Small intestine (tissue), 16 donors: ENCODE results near the gene LRIT1. TPM values are rescaled to one million over a fixed set of nuclear protein-coding genes. Genes with fewer than 3 reads are reported as not detected.
"Not testable (repeated sequence)": the region's sequence is repeated elsewhere in the genome, so short reads cannot be mapped to it uniquely, and the experiment has no call there.

Experiments used
- DNase-seq, 2 donors: peaks; one replicate each; pipeline versions ENCODE4 v3.0.0 to v3.0.0-alpha.2; 2013
- FAIRE-seq: peaks from 2 replicates; lab custom pipeline; 2012; peaks lifted over from hg19 to GRCh38; lab: Jason Lieb, UNC
- H3K27ac ChIP-seq, 3 donors: one replicate each; pipeline ENCODE4 v1.5.1; 2013; ENCODE audit warnings: low read length in 2 of 3, mild to moderate bottlenecking in 2 of 3, control low read depth in 1 of 3, inconsistent platforms in 1 of 3, low read depth in 1 of 3, moderate library complexity in 1 of 3
- H3K27me3 ChIP-seq, 3 donors: one replicate each; pipeline ENCODE4 v1.6.1; 2013; ENCODE audit warnings: low read length in 3 of 3, inconsistent platforms in 1 of 3; ENCODE audit not compliant: control insufficient read depth in 3 of 3, insufficient read depth in 3 of 3
- H3K36me3 ChIP-seq, 3 donors: one replicate each; pipeline ENCODE4 v1.6.1; 2013; ENCODE audit warnings: low read length in 3 of 3, inconsistent platforms in 1 of 3, low read depth in 1 of 3, mild to moderate bottlenecking in 1 of 3, moderate library complexity in 1 of 3; ENCODE audit not compliant: control insufficient read depth in 3 of 3, insufficient read depth in 2 of 3
- H3K4me1 ChIP-seq, 3 donors: one replicate each; pipeline ENCODE4 v1.6.1; 2013; ENCODE audit warnings: low read length in 2 of 3, inconsistent platforms in 1 of 3, low read depth in 1 of 3, mild to moderate bottlenecking in 1 of 3, moderate library complexity in 1 of 3; ENCODE audit not compliant: control insufficient read depth in 3 of 3, insufficient read depth in 2 of 3
- H3K4me3 ChIP-seq, 3 donors: one replicate each; pipeline ENCODE4 v1.5.1; 2013; ENCODE audit warnings: low read length in 3 of 3, control low read depth in 1 of 3, inconsistent platforms in 1 of 3, low read depth in 1 of 3, mild to moderate bottlenecking in 1 of 3, moderate library complexity in 1 of 3
- H3K9me3 ChIP-seq, 2 donors: one replicate each; pipeline ENCODE4 v1.6.1; 2013; ENCODE audit warnings: low read depth in 1 of 2, low read length in 1 of 2; ENCODE audit not compliant: control insufficient read depth in 2 of 2, insufficient read depth in 1 of 2
- WGBS, 3 donors: extraction: QIAGEN DNeasy Blood & Tissue Kit; methylation state at CpG; one replicate each; pipeline ENCODE4 v1.1.7; 2013; 5-methylcytosine and 5-hydroxymethylcytosine counted together
- long read RNA-seq, 10 donors: transcript quantifications; one replicate each; lab custom pipeline, GENCODE V29; 2026
- polyA plus RNA-seq, 4 donors: library from polyadenylated mRNA; stranded (reverse) in 3 of 4; unstranded in 1 of 4; fragments of 200-250 nt in 3 of 4; fragments of 120-200 nt in 1 of 4; gene quantifications; one replicate each; pipeline versions ENCODE4 v1.2.1 to v1.2.3, GENCODE V29; 2013
- donor health status: healthy with polysubstance abuse.
- donor health status: control.
- donor health status: control.
- donor health status: Bipolar disorder and iron deficiency.
- donor health status: healthy.

LRIT1 gene, protein sequence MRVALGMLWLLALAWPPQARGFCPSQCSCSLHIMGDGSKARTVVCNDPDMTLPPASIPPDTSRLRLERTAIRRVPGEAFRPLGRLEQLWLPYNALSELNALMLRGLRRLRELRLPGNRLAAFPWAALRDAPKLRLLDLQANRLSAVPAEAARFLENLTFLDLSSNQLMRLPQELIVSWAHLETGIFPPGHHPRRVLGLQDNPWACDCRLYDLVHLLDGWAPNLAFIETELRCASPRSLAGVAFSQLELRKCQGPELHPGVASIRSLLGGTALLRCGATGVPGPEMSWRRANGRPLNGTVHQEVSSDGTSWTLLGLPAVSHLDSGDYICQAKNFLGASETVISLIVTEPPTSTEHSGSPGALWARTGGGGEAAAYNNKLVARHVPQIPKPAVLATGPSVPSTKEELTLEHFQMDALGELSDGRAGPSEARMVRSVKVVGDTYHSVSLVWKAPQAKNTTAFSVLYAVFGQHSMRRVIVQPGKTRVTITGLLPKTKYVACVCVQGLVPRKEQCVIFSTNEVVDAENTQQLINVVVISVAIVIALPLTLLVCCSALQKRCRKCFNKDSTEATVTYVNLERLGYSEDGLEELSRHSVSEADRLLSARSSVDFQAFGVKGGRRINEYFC
- polyA plus RNA-seq = not detected
- long read RNA-seq, donor 1 = 0 reads
- long read RNA-seq, donor 2 = 0 reads
- long read RNA-seq, donor 3 = 0 reads
- long read RNA-seq, donor 4 = 0 reads
- long read RNA-seq, donor 5 = 0 reads
- long read RNA-seq, donor 6 = 0 reads
- long read RNA-seq, donor 7 = 0 reads
- long read RNA-seq, donor 8 = 0 reads
- long read RNA-seq, donor 9 = 0 reads
- long read RNA-seq, donor 10 = 0 reads

DNA sequence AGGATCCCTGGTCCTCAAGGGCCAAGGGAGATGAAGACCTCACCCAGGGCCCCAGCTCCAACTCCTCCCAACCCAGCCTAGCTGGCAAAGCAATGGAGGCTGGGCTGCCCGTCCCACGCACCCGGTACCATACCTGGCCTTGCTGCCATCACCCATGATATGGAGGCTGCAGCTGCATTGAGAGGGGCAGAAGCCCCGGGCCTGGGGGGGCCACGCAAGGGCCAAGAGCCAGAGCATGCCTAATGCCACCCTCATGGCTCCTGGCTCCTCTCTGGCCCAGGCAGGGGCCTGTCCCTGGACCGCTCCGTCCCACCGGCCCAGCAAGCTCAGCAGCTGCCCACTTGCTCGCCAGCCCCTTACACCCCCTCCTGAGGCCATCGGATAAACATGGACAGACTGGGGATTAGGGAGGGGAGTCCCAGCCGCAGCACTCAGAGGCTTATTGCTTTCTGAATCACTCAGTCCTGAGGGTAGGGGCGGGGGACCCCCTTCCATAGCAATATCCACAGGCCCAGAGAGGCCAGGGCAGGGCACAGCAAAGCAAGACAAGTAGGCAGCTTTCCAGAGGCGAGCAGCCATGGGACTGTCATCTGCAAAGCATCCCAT is at the start of gene LRIT1:
TSS of gene LRIT1 (minus strand) at position 362 of the 606 bp plus-strand sequence. CDS start at position 255, 107 bp downstream.
- Histone ChIP-seq H3K4me3 (no peak within 1 kb of the TSS), H3K4me1 (no peaks in the 10 kb centered on the region), H3K27me3 (peaks cover 0 to 9% (median 8%) of the 10 kb centered on the region in 3 donors), H3K27ac (no peak within 1 kb of the TSS), H3K36me3 (no peaks in the 10 kb centered on the region), H3K9me3 (no peaks in the 10 kb centered on the region)
- no peak for FAIRE-seq
- DNase-seq = no peak
- 82 to 92% (median 87%) methylated on average over 12 to 13 of the region's 13 CpGs for WGBS, 3 donors

DNA sequence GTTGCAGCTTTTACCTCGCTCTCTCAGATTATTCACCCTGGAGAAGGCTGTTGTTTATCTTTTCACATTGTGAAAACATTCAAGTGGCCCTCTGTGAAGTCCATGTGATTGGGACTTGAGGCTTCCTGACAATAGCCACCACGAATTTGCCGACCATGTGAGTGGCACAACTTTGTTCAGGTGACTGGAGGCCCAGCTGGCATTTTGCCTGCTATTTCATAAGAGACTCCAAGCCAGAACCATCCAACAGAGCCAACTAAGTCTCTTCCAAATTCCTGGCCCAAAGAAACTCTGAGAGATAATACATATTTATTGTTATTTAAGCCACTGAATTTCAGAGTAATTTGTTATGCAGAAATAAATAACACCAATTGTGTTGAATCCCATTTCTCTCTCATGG is 48.9 kb upstream of the LRIT1 start:
- Histone ChIP-seq H3K27ac (no peak overlapping the region), H3K27me3 (no peaks in the 10 kb centered on the region), H3K4me3 (no peak overlapping the region), H3K36me3 (no peaks in the 10 kb centered on the region), H3K4me1 (no peaks in the 10 kb centered on the region), H3K9me3 (no peaks in the 10 kb centered on the region)
- DNase-seq (no peak), FAIRE-seq (no peak)
- 61 to 71% (median 65%) methylated on average over 3 of the region's 3 CpGs for WGBS, 3 donors

DNA sequence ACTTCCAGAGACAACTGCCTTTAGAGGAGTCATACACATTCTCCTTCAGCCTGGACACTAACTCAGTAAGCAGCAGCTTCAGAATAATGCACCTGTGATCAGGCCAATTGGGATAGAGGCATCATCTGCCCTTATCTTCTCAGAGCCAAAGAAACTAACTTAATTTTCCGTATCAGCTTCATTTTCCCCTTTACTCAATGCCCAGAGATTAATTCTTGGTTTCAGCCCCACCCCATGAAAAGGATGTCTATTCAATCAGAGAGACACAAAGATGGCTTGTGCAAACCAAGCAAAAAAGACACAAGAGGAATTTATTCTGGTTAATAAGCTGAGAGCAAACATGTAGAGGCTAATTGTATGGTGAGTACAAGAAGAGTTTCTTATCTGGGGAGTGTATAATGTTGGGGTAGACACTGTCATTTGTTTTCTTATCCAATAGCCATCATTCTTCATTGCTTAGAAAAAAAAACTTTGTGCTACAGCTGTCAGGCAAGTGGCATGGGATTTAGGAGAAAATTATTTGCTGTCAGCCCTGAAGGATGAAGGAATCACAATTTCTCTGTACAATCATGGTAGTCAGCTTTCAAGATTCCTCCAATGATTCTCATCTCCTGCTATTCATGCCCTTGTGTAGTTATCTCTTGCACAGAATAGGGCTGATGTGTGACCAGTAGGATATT is 48.3 kb upstream of the LRIT1 start:
- Histone ChIP-seq H3K4me3 (no peak overlapping the region), H3K36me3 (no peaks in the 10 kb centered on the region), H3K27ac (no peak overlapping the region), H3K27me3 (no peaks in the 10 kb centered on the region), H3K4me1 (no peaks in the 10 kb centered on the region), H3K9me3 (no peaks in the 10 kb centered on the region)
- no peak for FAIRE-seq
- no peak for DNase-seq
- WGBS, 3 donors = 70 to 82% (median 77%) methylated on average over 1 of the region's 1 CpG

DNA sequence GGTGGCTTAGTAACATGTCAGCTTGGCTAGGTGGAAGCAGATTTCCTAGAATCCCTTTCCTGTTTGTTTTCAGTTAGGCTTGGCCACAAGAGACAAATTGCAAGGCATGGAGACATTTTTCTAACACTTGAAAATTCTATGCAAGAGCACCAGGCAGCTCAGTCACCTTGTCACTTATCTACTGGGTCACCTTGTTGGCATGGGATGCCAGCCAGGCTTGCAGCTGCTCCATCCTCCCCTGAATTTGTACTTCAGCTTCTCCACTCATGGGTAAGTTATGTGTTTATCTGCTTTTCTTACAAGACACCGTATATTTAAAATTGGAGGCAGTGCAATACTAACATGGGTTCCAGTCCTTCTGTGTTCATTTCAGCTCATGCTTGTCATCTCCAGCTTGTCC is 46.8 kb upstream of the LRIT1 start:
- Histone ChIP-seq H3K4me1 (no peaks in the 10 kb centered on the region), H3K4me3 (no peak overlapping the region), H3K27me3 (no peaks in the 10 kb centered on the region), H3K27ac (no peak overlapping the region), H3K9me3 (no peaks in the 10 kb centered on the region), H3K36me3 (no peaks in the 10 kb centered on the region)
- 71 to 91% (median 71%) methylated on average over 1 of the region's 1 CpG for WGBS, 3 donors
- FAIRE-seq (no peak), DNase-seq (no peak)

DNA sequence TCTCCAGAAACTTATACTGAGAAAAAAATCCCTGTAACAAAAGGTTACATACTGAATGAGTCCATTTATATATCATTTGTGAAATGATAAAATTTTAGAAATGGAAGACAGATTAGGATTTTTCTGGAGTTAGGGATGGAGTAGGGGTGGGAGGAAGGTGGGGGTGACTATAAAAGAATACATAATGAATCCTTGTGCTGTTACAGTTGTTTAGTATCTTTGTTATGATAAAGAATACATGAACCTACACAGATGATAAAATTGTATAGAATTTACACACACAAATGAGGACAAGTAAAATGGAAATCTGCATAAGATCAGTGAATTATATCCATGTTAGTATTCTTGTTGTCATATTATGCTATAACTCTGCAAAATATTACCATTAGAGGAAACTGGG is 45.3 kb upstream of the LRIT1 start:
- no peak for DNase-seq
- no peak overlapping the region for H3K27ac ChIP-seq
- no peak for FAIRE-seq
- no peaks in the 10 kb centered on the region for H3K9me3 ChIP-seq
- no peaks in the 10 kb centered on the region for H3K4me1 ChIP-seq
- H3K27me3 ChIP-seq = no peaks in the 10 kb centered on the region
- no peaks in the 10 kb centered on the region for H3K36me3 ChIP-seq
- H3K4me3 ChIP-seq = no peak overlapping the region

DNA sequence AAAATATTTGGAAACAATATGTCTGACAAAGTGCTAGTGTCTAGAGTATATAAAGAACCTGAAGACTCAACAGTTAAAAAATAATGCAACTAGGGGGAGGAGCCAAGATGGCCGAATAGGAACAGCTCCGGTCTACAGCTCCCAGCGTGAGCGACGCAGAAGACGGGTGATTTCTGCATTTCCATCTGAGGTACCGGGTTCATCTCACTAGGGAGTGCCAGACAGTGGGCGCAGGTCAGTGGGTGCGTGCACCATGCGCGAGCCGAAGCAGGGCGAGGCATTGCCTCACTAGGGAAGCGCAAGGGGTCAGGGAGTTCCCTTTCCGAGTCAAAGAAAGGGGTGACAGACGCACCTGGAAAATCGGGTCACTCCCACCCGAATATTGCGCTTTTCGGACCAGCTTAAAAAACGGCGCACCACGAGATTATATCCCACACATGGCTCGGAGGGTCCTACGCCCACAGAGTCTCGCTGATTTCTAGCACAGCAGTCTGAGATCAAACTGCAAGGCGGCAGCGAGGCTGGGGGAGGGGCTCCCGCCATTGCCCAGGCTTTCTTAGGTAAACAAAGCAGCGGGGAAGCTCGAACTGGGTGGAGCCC is 38.6 kb upstream of the LRIT1 start:
- not testable (repeated sequence) for H3K9me3 ChIP-seq, H3K27ac ChIP-seq, FAIRE-seq, H3K4me3 ChIP-seq, DNase-seq, H3K36me3 ChIP-seq, H3K4me1 ChIP-seq, H3K27me3 ChIP-seq
- WGBS, 3 donors = 62 to 73% (median 69%) methylated on average over 24 to 30 of the region's 31 CpGs

DNA sequence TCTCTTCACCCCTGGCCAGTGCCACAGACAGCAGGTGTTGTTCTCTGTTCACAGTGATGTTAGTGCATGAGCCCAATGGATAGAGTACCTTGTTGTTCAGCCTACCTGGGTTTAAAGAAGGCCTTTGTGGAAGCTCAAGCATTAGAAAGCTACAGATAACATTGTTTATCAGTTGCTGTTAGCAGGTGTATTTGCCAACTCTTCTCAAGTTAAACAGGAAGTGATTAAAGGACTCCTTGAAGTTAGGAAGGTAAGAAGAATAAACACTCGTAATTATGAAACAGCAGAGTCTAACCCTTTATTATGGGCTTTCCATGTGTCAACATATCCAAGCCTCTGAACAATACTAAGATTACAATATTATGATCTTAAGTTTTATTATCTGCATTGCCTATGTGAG is 29.4 kb upstream of the LRIT1 start:
- H3K27ac ChIP-seq = peak overlapping the region in 1 of 3 donors; percentile 39

DNA sequence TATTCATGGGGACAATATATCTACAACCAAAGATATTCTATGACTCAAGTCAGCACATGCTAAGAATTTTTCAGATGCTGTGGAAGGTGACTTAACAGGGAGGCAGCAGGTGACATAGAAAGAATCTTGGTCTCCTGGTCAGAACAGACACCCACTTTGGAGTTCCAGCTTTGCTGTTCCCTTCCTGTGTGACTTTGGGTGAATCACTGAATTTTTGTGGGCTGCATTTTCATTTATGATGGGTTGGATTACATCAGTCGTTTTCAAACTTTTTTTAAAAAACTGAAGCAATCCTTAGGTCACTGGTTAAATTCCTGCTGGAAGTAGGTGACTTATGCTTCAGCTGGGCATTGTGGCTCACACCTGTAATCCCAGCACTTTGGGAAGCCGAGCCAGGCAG is 28.4 kb upstream of the LRIT1 start:
- FAIRE-seq = no peak
- Histone ChIP-seq H3K4me1 (no peaks in the 10 kb centered on the region), H3K9me3 (no peaks in the 10 kb centered on the region), H3K36me3 (no peaks in the 10 kb centered on the region), H3K27ac (no peak overlapping the region), H3K4me3 (no peak overlapping the region), H3K27me3 (no peaks in the 10 kb centered on the region)
- WGBS, 3 donors = 38 to 65% (median 41%) methylated on average over 2 of the region's 2 CpGs
- no peak for DNase-seq

More for the DNA sequence above, 29.4 kb upstream of the LRIT1 start:
- Histone ChIP-seq H3K36me3 (no peaks in the 10 kb centered on the region), H3K4me1 (no peaks in the 10 kb centered on the region), H3K4me3 (no peak overlapping the region), H3K27me3 (no peaks in the 10 kb centered on the region), H3K9me3 (no peaks in the 10 kb centered on the region)
- DNase-seq (peak; percentile 21 to 37), FAIRE-seq (no peak)
- WGBS, 3 donors = 6 to 34% (median 11%) methylated on average over 1 of the region's 1 CpG
